Prostate gland (tissue), 2 donors: ENCODE data around the gene PATL1.

Source experiments
- CTCF ChIP-seq, 4 experiments: fragments of 200-600 bp in 2 of 4; fragments of 450-650 bp in 2 of 4; sonication (generic) in 2 of 4; IDR thresholded peaks; 1 replicate in 3 of 4; 2 replicates in 1 of 4; pipeline ENCODE4 v1.5.1; 2016 to 2019; ENCODE audit warnings: antibody characterized with exemption in 4 of 4, mild to moderate bottlenecking in 2 of 4, moderate library complexity in 2 of 4
- POLR2A ChIP-seq: fragments of 450-650 bp; IDR thresholded peaks from one replicate; pipeline ENCODE4 v1.6.1; 2016; ENCODE audit warnings: antibody characterized with exemption, mild to moderate bottlenecking
- POLR2AphosphoS5 ChIP-seq: sonication (generic); formaldehyde crosslinking; IDR thresholded peaks from one replicate; pipeline ENCODE4 v1.6.1; 2017; ENCODE audit warnings: antibody characterized with exemption

GRCh38 chr11:59671471-59671870 is 2.6 kb upstream of the PATL1 start:
- TF ChIP-seq CTCF (IDR thresholded peaks at IDR 0.05) = no peak
- TF ChIP-seq POLR2AphosphoS5 = no peak
- TF ChIP-seq POLR2A = no peak
